GM12878 (cell line): ENCODE data around the gene MAP2K4. TPM values are rescaled to one million over a fixed set of nuclear protein-coding genes. Genes with fewer than 3 reads are reported as not detected.

ENCODE experiments used
- ATAC-seq: fragments of 200-7000 bp; cut with Tn5 transposase; 3 replicates; pipeline ENCODE4 v1.9.1; 2020; ENCODE audit warnings: mild to moderate bottlenecking, moderate library complexity
- BruUV-seq: library from RNA; stranded (reverse); fragments of 400-500 nt; replicated peaks from 2 replicates; lab custom pipeline; 2021; lab: Mats Ljungman, UMichigan
- CTCF ChIA-PET: fragments of 300-600 bp; sonication (Branson Sonifier 250); formaldehyde crosslinking; extraction: SDS; loops from one replicate; lab custom pipeline; 2021; ENCODE audit warnings: inconsistent platforms; lab: Yijun Ruan, JAX
- POLR2A ChIA-PET: fragments of 350-600 bp; formaldehyde crosslinking; extraction: SDS; loops from one replicate; lab custom pipeline; 2021; ENCODE audit warnings: inconsistent platforms; lab: Charles Lee
- RAD21 ChIA-PET: fragments of 300-600 bp; sonication (Branson Sonifier 250); formaldehyde crosslinking; loops from one replicate; lab custom pipeline; 2023; ENCODE audit warnings: antibody characterized with exemption; ENCODE audit not compliant: unreplicated experiment; lab: Charles Lee
- SMC1A ChIA-PET: fragments of 300-600 bp; sonication (Branson Sonifier 250); formaldehyde crosslinking; loops from one replicate; lab custom pipeline; 2023; ENCODE audit not compliant: unreplicated experiment, uncharacterized antibody; lab: Charles Lee
- DNase-seq: peaks from one replicate; pipeline ENCODE4 v3.0.0-alpha.2; 2011; ENCODE audit warnings: low read depth, low spot score
- FAIRE-seq: peaks from 3 replicates; lab custom pipeline; 2011; peaks lifted over from hg19 to GRCh38; lab: Jason Lieb, UNC
- H2AFZ ChIP-seq: 2 replicates; pipeline ENCODE4 v1.6.0; 2011; ENCODE audit warnings: low read depth, low read length, control low read depth; ENCODE audit not compliant: control insufficient read depth
- H3K27ac ChIP-seq: 2 replicates; pipeline ENCODE4 v1.5.1; 2011; ENCODE audit warnings: control low read depth; ENCODE audit not compliant: control insufficient read depth, insufficient read depth
- H3K27me3 ChIP-seq, 2 experiments: replicated peaks in 1 of 2; 2 replicates each; pipeline versions ENCODE4 v1.6.0 to v1.6.1; 2011; ENCODE audit warnings: low read length in 1 of 2; ENCODE audit not compliant: control insufficient read depth in 2 of 2, insufficient read depth in 2 of 2
- H3K36me3 ChIP-seq, 2 experiments: 2 replicates each; pipeline ENCODE4 v1.5.1; 2011; ENCODE audit warnings: low read length in 1 of 2; ENCODE audit not compliant: control insufficient read depth in 2 of 2, insufficient read depth in 2 of 2
- H3K4me1 ChIP-seq: 2 replicates; pipeline ENCODE4 v1.6.1; 2011; ENCODE audit warnings: mild to moderate bottlenecking, low read length, moderate library complexity, mixed read lengths; ENCODE audit not compliant: control insufficient read depth, insufficient read depth
- H3K4me2 ChIP-seq: 2 replicates; pipeline ENCODE4 v1.6.0; 2011; ENCODE audit warnings: control low read depth; ENCODE audit not compliant: control insufficient read depth, insufficient read depth
- H3K4me3 ChIP-seq: fragments of 200-600 bp; sonication (generic); 2 replicates; pipeline ENCODE4 v1.5.1; 2016
- H3K79me2 ChIP-seq: 2 replicates; pipeline ENCODE4 v1.6.0; 2011; ENCODE audit warnings: low read length; ENCODE audit not compliant: control insufficient read depth, insufficient read depth
- H3K9ac ChIP-seq: 2 replicates; pipeline ENCODE4 v1.8.0; 2011; ENCODE audit warnings: low read length, control low read depth, mixed read lengths; ENCODE audit not compliant: control insufficient read depth, insufficient read depth
- H3K9me3 ChIP-seq: replicated peaks from 3 replicates; pipeline ENCODE4 v1.5.1; 2011; ENCODE audit warnings: mild to moderate bottlenecking, low read length; ENCODE audit not compliant: control insufficient read depth, insufficient read depth
- H4K20me1 ChIP-seq: 2 replicates; pipeline ENCODE4 v1.6.0; 2011; ENCODE audit not compliant: control insufficient read depth, insufficient read depth
- BRCA1 ChIP-seq: IDR thresholded peaks from 2 replicates; pipeline ENCODE4 v1.6.1; 2011; ENCODE audit warnings: low read depth, low read length, improper control_type of control experiment
- CHD2 ChIP-seq: IDR thresholded peaks from 2 replicates; pipeline ENCODE4 v1.6.1; 2011; ENCODE audit warnings: low read depth, low read length, improper control_type of control experiment, borderline replicate concordance
- HDAC6 ChIP-seq: fragments of 200-600 bp; sonication (generic); IDR thresholded peaks from one replicate; pipeline ENCODE4 v1.8.0; 2017; ENCODE audit warnings: antibody characterized with exemption; ENCODE audit not compliant: unreplicated experiment
- STAT1 ChIP-seq: fragments of 450-650 bp; conservative IDR thresholded peaks from 2 replicates; pipeline ENCODE4 v1.6.1; 2014; ENCODE audit warnings: antibody characterized with exemption, mild to moderate bottlenecking
- ZNF217 ChIP-seq: fragments of 450-650 bp; IDR thresholded peaks from 2 replicates; pipeline ENCODE4 v1.6.1; 2017; ENCODE audit warnings: antibody characterized with exemption, mild to moderate bottlenecking
- WGBS: methylation state at CpG from one replicate; pipeline ENCODE4 v1.1.6; 2016; ENCODE audit warnings: low lambda C conversion rate; ENCODE audit not compliant: insufficient replicate concordance, insufficient coverage; ENCODE audit errors: missing lambda C conversion rate; 5-methylcytosine and 5-hydroxymethylcytosine counted together
- in situ Hi-C: fragments of 300-500 bp; cut with MboI; formaldehyde crosslinking; loops from 9 replicates; pipeline ENCODE4 v1.14.3; 2018; ENCODE audit warnings: mixed read lengths
- intact Hi-C: fragments of 100-400 bp; cut with micrococcal nuclease; formaldehyde crosslinking; loops from one replicate; pipeline ENCODE4 v1.14.2; 2022; ENCODE audit not compliant: unreplicated experiment
- polyA plus RNA-seq, 11 experiments: library from polyadenylated mRNA; depleted of rRNA in 4 of 11; unstranded in 6 of 11; stranded (reverse) in 5 of 11; fragments of >200 nt; fragmentation: Nextera tagmentation in 4 of 11; fragmentation: Illumina TruSeq in 1 of 11; extraction: Ambion mirVana in 4 of 11; extraction: Trizol in 1 of 11; gene quantifications; 1 replicate in 1 of 11; 2 replicates in 10 of 11; pipeline versions ENCODE4 v1.2.1 to v1.2.3, GENCODE V29; 2011 to 2016; ENCODE audit warnings: inconsistent platforms in 2 of 11, missing spikeins in 2 of 11, low read depth in 1 of 11
- total RNA-seq, 4 experiments: library from RNA; depleted of rRNA in 3 of 4; stranded (reverse); fragments of >200 nt in 3 of 4; fragmentation: Illumina TruSeq in 1 of 4; extraction: Trizol in 1 of 4; gene quantifications; 2 replicates each; pipeline versions ENCODE4 v1.2.1 to v1.2.3, GENCODE V29; 2013 to 2021
- TF ChIP-seq, protein P1 (sequence below): fragments of 450-650 bp; IDR thresholded peaks from 2 replicates; pipeline ENCODE4 v1.6.1; 2017; ENCODE audit warnings: mild to moderate bottlenecking, moderate library complexity
- TF ChIP-seq, protein P2 (sequence below): fragments of 450-650 bp; IDR thresholded peaks from 2 replicates; pipeline ENCODE4 v1.6.1; 2016; ENCODE audit warnings: mild to moderate bottlenecking

Gene MAP2K4
- total and polyA plus RNA-seq, 10 of the 15 experiments (the other 5 are each of a cell fraction or from before 2014, with no cell fraction given), result 5.4 to 34.1 (median 25.5) TPM

GRCh38 chr17:12037970-12038369 lies 17.3 kb downstream of the MAP2K4 start (continued):
- TF ChIP-seq, protein P1, sequence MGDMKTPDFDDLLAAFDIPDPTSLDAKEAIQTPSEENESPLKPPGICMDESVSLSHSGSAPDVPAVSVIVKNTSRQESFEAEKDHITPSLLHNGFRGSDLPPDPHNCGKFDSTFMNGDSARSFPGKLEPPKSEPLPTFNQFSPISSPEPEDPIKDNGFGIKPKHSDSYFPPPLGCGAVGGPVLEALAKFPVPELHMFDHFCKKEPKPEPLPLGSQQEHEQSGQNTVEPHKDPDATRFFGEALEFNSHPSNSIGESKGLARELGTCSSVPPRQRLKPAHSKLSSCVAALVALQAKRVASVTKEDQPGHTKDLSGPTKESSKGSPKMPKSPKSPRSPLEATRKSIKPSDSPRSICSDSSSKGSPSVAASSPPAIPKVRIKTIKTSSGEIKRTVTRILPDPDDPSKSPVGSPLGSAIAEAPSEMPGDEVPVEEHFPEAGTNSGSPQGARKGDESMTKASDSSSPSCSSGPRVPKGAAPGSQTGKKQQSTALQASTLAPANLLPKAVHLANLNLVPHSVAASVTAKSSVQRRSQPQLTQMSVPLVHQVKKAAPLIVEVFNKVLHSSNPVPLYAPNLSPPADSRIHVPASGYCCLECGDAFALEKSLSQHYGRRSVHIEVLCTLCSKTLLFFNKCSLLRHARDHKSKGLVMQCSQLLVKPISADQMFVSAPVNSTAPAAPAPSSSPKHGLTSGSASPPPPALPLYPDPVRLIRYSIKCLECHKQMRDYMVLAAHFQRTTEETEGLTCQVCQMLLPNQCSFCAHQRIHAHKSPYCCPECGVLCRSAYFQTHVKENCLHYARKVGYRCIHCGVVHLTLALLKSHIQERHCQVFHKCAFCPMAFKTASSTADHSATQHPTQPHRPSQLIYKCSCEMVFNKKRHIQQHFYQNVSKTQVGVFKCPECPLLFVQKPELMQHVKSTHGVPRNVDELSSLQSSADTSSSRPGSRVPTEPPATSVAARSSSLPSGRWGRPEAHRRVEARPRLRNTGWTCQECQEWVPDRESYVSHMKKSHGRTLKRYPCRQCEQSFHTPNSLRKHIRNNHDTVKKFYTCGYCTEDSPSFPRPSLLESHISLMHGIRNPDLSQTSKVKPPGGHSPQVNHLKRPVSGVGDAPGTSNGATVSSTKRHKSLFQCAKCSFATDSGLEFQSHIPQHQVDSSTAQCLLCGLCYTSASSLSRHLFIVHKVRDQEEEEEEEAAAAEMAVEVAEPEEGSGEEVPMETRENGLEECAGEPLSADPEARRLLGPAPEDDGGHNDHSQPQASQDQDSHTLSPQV, result no peak
- TF ChIP-seq CHD2 (no peak), STAT1 (no peak), BRCA1 (no peak), HDAC6 (no peak)
- TF ChIP-seq, protein P2, sequence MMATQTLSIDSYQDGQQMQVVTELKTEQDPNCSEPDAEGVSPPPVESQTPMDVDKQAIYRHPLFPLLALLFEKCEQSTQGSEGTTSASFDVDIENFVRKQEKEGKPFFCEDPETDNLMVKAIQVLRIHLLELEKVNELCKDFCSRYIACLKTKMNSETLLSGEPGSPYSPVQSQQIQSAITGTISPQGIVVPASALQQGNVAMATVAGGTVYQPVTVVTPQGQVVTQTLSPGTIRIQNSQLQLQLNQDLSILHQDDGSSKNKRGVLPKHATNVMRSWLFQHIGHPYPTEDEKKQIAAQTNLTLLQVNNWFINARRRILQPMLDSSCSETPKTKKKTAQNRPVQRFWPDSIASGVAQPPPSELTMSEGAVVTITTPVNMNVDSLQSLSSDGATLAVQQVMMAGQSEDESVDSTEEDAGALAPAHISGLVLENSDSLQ, result no peak

GRCh38 chr17:12040478-12040877 lies 19.8 kb downstream of the MAP2K4 start:
- Histone ChIP-seq H2AFZ (no peak overlapping the region), H3K4me3 (no peak overlapping the region), H3K9ac (no peak overlapping the region), H3K4me1 (no peaks in the 10 kb centered on the region), H3K4me2 (no peak overlapping the region), H3K79me2 (peaks cover 2% of the 10 kb centered on the region), H3K27ac (no peak overlapping the region), H3K9me3 (no peaks in the 10 kb centered on the region), H4K20me1 (no peaks in the 10 kb centered on the region), H3K27me3 (no peaks in the 10 kb centered on the region), H3K36me3 (no peaks in the 10 kb centered on the region)
- BruUV-seq, result no TSS peak
- intact Hi-C loops (no loop called here), in situ Hi-C loops (no loop called here)
- WGBS, result 95% methylated on average over 3 of the region's 3 CpGs
- TF ChIP-seq ZNF217, result no peak
- no peak for ATAC-seq
- ChIA-PET RAD21 (no interaction called here), POLR2A (interaction anchor here (1.3 kb wide), 1 partner anchor 18 kb away, joined by 3 read pairs; no protein-coding TSS in a partner anchor), SMC1A (no interaction called here), CTCF (interaction anchor here (0.6 kb wide), 1 partner anchor 10 kb away, joined by 4 read pairs; no protein-coding TSS in a partner anchor)
- no peak for FAIRE-seq
- no peak for DNase-seq
